Measurements from ENCODE around the gene ADCY9.

The ADCY9 gene

DNA sequence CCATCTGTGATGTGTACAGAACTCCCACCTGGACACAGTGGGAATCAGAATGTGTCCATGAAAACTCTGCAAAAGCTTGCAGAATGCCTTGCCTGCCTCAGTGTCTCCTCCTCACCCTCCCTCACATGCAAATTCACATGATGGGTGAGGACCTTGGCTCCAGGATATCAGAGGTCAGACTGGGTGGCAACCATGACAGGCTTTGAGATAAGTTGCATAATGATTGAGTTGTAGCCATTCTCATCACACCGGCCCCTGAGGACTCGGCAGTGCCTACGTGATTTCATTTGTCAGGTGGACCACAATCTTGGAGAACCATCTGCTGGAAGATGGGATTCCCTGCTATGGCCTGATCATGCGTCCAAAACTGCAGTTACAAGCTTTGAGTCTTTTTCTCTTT, 3.9 kb upstream of the ADCY9 start:
- DNase-seq: no peak

DNA sequence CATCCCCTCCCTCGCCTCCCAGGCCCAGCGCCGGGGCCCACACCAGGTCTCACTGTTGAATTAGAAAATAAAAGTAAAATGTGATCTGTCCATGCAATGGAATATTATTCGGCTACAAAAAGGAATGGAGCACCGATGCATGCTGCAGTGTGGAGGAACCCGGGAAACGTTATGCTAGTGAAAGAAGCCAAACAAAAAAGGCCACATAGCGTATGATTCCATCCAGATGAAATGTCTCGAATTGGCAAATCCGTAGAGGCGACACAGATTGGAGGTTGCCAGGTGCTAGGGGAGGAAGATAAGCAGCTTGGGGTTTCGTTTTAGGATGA, 972 bp upstream of the ADCY9 start:
- no peak for DNase-seq

DNA sequence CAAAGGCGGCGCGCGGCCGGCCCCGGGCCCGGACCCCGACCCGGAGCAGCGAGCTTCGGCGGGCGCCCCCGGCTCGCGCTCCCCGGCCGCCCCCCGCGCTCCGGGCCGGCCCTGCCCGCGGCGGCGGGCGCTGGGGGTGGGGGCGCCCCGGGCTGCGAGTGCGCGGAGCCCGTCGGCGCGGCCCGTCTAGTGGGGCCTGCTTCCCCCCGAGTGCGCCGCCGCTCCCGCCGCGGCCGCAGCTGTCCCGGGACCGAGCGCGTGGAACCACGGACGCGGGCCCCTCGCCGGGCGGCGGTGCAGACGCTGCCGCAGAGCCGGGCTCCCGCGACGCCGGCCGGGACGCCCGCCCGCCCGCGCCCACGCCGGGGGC, 308 bp downstream of the ADCY9 start:
- no peak for DNase-seq

DNA sequence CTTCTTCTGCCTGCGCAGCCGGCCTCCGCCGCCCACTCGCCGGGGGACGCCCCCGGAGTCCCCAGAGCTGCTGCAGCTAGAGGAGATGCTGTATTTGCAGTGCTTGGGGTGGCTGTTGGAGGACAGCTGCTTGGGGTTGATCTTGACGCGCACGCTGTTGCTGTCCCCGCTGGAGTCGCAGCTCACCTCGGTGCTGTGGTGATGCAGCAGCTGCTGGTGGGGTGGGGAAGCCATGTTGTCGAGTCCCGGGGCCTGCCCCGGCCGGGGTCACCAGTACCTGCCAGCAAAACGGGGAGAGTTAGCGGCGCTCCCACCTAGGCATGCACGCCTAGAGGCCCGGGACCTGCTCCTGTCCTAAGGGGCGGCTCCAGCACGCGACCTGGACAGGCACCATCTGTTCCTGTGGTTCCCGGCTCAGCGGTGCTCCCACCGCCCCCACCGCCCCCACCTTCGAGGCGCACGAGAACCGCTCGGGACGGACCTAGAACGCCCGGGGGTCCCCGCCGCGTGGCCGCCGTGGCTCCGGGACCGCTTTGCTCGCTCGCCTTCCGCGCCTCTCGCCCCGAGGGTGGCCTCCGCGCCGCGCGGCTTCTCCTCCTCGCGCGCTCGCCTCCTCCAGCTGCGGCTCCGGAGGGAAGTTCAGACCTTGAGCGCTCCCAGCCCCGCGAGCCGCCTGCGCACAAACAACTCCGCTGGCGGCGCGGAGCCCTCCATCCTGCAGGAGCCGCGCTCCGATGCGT, 863 bp downstream of the ADCY9 start:
- peak; percentile 79 for DNase-seq

DNA sequence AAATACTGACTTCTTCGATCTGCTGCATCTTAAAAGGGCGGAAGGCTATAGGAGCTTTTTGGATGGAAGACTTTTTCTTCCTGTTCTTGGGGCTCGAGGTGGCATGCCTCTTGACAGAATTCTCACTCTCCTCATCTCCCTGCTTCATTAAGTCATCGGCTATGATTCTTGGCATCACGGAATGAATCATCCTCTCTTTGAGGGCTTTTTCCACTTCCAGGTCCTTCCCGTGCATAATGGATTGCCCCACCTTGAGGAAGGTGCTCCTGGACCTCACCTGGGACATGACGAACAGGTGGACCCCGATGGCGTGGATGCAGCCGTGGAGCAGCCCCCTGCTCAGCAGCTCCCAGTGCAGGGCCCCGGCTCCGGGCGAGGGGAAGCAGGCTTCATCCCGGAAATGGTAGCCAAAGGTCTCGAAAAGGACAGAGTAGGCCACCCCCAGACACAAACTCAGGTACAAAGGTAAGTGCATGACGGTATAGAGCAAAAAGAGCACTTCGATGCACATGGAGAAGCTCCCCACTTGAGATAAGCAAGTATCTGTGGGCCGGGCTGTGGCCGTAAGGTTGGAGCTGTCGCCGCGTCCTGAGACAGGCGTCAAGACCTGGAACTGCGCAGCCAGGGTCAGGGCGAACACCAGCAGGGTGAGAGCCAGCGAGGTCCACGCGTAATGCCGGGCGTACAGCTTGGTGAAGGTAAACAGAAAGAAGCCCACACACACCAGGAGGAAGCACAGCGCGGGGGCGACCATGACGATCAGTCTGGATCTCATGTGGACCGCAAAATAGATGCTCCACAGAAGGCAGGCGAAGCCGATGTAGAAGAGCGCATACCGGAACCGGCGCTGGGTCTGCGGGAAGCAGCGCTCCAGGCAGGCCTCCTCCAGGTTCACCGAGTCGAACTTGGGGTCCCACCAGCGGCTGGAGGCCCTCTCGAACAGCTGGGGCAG, 1.7 kb downstream of the ADCY9 start:
- DNase-seq: no peak

DNA sequence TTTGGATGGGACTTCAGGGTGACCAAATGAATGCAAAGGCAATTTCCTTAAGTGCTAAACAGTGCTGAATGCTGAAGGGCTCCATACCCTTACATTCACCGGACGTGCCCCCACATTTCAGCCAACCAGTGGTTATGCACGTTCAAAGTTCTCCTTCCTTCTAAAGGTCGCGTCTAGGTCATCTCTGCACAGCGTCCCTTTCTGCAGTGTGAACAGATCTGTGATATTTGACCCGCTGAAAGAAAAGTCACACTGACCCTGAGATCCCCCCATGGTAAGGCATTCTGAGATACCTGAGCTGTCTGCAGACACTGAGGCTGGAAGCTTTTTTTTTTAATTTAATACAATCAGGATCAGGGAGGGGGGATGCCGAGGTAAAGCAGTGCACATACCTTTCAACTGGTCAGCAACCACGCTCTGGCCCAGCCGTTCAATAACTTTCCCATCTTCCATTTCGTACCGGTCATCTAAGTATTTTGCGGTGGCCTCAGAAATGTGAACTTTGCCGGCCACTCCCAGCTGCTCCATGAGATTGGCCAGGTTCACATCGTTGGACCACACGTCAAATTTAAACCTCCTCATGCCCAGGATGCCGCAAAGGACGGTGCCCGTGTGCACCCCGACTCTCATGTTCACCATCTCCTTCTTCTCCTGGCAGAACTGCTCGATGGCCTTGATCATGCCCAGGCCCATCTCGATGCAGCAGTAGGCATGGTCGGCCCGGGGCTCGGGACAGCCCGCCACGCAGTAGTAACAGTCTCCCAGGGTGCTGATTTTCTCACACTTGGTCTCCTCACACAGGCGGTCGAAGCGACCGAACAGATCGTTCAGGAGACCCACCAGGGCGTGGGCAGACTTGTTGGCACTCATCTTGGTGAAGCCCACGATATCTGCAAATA, 2.6 kb downstream of the ADCY9 start:
- DNase-seq: no peak

DNA sequence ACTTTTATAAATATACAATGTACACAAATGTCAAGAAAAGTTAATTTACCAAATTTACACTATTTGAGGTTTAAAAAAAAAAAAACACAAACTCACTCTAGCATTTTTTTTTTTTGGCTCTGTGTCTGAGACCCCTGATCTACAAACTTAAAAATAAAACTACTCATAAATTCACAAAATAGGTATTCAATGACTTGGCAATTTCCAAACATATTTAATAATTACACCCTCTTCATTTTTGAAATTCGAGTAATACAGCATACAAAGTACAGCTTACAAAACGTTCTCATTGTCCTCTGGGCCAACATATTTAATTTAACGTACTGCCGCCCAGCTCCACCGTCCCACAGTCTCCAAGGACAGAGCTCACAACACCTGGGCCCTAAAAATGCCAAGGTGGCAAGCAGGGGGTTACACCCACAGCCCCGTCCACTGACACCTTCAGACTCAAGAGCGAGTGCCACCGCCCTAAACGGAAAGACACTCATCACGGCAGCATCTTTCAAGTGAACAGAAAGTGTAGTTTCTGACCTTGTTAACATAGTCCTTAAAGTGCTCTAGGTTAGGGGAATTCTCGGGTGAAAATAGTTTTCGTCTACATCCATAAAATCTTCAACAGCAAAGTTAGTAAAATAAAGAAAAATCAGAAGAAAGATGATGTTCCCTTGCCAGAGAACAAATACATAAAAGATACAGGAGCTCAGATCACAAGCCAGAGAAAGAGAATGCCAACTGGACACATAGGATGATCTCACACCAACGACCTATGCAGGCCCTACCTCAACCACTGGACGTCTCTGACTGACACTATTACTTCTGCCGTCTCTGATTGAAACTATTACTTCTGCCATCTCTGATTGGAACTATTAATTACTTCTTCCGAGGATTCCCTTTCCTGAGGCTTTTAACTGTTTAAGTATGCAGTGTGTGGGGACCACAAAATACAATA, 4.2 kb downstream of the ADCY9 start:
- no peak for DNase-seq

DNA sequence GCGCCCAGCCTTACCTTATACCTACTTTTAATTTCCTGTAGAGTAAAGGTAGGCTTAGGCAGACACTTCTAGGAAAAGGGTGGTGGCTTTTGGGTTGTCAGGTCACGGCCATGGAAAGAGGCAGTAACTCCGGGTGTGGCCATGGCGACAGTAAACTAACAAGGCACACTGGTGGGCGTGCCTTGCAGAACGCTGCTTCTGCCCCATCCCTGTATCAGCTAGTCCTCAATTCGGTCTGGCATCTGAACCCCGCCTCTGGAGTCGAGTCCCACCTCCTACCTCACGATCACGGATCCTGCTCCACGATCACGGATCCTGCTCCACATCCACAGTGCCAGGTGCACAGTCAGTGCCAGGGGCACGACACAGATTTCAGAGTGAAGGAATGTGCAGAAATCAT, 5.6 kb downstream of the ADCY9 start:
- DNase-seq: no peak

DNA sequence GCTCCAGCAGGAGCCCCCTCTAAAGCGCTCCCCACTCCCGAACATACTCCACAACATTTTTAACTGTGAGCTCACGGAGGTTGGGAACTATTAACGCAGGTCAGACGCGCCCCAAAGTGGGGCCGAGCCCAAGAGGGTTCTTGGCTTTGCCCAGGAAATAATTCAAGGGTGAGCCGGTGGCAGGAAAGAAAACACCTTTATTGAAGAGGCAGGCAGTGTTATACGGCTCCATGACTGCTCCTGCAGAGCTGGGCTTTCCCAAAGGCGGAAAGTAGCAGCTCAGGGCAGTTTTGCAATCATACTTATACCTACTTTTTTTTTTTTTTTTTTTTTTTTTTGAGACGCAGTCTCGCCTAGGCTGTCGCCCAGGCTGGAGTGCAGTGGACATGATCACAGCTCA, 6.2 kb downstream of the ADCY9 start:
- DNase-seq: no peak

DNA sequence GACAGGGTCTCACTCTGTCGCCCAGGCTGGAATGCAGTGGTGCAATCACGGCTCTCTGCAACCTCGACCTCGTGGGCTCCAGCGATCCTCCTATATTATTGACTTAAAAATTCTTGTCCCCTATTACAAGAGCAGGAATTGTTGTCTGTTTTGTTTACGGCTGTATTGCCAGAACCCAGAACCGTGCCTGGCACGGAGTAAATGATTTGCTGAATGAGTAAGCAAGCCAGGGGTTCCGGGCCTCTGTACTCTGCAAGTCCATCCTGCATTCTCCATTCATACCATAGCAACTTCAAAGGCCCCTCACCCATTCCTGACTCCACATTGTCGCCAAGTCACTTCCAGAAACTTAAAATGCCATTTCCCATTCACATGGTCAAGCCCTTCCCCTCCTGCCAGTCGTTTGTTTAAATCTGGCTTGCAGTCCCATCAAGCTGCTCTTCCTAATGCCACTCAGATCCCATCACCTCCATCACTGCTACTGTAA, 6.9 kb downstream of the ADCY9 start:
- DNase-seq: no peak

DNA sequence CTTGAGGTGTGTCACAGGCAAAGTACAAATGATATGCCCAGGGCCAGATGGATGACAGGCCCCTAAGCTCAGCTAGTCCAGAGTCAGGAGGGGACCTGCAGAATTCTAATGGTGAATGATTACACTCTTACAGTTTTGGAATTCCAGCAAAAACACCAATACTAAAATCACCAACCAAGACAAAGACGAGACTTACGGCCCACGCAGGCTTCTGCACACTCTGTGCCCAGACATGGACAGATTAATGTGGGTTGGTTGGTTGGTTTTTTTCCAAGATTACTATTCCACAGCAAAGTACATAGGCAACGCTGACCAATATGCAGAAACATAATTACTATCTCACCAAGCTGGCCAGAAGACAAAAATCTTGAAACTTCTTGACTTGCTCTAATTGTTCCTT, 9.7 kb downstream of the ADCY9 start:
- DNase-seq: no peak

DNA sequence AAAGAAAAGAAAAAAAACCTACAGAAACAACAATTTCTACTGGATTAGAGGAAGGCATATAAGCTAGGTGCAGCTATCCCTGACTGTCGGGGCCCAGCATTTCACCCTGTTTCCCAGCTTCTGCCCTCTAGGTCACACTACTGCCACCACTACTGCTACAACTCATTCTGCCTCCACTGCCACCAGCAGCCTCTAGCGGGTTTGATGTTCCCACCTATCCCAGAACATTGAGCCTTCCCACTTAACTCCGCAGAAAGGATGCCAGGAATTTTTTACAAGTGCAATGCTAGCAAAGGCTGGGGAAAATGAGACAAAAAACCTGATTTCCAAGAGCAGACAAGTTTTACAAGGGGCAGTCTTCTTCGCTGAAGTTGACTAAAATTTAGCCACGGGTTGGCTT, 10.4 kb downstream of the ADCY9 start:
- DNase-seq: no peak

DNA sequence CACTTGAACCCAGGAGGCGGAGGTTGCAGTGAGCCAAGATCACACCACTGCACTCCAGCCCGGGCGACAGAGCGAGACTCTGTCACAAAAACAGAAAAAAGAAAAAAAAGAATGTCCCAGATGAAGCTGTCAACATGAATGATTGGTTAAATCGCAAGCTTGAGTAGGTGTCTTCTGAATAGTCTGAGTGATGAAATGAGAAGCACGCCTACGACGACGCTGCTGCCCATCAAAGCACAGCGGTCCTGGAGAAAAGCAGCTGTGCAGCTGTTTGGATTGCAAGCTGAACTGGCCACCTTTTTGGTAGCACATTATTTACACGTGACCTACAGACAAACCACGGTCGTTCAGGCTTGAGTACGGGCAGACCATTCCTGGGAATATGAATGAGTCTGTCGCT, 12.5 kb downstream of the ADCY9 start:
- DNase-seq: no peak

DNA sequence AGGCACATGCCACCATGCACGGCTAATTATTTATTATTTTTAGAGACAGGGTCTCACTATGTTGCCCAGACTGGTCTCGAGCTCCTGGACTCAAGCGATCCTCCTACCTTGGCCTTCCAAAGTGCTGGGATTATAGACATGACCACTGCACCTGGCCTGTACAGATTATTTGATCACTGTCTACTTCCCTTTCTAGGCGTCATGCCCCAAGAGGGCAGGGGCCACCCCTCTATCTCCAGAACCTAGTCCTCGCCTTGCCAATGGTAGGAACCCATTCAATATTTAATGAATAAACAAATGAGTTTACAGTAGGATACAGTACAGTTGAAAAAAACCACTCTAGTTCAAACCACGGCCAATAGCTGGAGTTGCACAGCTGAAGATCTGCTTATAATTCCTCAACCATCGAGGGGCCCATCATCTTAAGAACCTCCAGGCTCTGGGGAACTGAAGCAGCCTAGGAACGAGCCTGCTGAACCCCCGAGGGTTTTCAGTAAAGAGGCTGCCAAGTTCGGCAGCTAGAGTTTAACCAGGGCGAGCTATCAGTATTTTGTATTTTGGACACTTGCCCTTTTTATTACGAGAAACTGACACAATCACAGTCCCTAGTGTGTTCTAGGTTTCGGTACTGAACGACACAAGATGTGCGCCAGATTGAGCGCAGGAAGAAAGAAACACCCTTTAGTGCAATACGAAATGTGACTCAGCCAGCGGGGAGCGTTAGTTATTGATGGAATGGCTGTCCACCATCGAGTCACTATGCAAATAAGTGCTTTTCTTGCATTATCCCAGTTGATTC, 14.6 kb downstream of the ADCY9 start:
- no peak for DNase-seq

DNA sequence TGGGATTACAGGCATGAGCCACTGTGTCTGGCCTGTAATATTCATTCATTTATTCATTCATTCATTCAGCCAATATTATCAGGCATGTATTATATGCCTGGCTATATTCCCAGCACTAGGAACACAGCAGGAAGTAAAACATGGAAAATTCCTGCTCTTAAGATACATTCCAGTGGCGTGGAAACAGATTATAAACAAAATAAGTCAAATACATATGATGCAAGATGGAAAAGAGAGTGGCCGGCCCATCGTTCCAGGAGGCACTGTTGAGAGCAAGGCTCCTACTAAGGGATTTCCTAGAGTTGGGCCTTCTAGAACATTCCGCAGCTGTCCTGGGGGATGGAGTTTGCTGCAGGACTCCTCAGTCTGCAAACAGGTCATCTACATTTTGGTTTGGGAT, 17.7 kb downstream of the ADCY9 start:
- no peak for DNase-seq

DNA sequence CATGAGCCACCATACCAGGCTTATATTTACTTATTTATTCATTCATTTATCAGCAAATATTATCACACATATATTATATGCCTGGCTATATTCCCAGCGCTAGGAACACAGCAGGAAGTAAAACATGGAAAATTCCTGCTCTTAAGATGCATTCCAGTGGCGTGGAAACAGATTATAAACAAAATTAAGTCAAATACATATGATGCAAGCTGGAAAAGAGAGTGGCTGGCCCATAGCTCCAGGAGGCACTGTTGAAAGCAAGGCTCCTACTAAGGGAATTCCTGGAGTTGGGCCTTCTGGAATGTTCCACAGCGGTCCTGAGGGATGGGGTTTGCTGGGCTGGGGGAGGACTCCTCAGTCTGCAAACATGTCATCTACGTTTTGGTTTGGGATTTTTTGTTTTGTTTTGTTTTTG, 18.4 kb downstream of the ADCY9 start:
- DNase-seq: no peak

DNA sequence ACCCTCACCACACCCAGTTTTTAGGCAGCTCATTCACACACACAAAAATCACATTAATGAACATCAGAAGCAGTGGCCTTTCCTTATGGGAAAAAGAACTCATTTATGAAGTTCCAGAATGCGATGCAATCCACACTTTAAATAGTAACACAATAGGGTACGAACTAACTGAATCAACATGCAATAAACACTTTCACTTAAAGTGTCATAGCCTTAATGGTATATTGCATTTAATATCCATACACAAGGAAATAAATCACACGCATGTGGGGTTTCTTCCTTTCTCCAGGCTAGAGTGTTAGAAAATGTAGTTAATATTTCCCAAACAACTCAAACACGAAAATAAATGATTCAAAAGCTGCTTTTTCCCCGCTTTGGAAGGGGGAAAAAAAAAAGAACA, 19.7 kb downstream of the ADCY9 start:
- DNase-seq: no peak

DNA sequence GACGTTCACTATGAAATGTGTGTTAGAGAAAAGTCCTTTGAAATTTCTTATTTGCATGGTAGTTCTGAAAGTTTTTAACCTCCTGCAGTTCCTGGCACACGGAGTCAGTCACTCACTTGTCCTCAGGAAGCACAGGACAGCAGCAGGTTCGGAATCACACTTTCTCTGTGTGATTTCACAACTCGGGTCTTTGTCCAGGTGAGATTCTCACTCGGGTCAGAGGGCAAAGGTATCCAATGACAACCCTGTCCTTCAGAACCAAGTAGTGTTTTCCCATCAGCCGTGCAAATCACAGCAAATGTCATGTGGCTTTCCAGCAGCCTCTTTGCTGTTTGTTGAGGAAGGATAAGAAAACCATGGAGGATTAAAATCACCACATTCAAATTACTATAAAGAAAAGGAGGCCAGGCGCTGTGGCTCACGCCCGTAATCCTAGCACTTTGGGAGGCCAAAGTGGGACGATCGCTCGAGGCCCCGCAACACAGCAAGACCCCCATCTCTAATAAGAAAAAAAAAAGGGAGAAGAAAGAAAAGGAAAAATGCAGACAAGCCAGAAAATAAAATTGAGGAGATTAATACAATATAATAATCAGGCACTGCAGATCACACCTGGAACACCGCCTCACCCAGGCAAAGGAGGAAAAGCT, 22.0 kb downstream of the ADCY9 start:
- DNase-seq: no peak

DNA sequence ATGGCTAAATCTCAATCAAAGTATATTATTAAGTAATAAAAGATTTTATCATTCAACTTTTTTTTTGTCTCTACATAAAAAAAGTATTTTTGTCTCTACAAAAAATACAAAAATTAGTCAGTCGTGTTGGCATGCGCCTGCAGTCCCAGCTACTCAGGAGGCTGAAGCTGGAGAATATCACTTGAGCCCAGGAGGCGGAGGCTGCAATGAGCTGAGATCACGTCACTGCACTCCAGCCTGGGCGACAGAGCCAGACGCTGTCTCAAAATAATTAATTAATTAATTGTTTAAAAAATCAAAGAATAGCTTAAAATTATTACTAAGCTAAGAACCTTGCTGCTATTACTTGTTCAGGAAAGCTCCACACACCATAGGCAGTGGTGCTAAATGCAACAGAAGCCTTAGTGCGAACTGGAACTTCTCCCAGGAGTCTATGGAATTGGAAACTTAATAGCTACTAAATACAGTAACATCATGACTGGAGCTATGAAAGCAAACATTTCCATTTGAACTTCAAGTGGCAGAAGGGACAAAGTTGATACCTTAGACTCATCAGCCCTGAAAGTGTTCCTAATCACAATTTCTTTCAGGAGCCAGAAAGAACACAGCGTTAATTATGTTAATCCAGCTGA, 22.6 kb downstream of the ADCY9 start:
- no peak for DNase-seq
